Testis (tissue), 2 donors: ENCODE data around the gene CAMTA1.

Experiments used
- POLR2A ChIP-seq: fragments of 450-650 bp; IDR thresholded peaks from one replicate; pipeline ENCODE4 v1.6.1; 2017; ENCODE audit warnings: antibody characterized with exemption, mild to moderate bottlenecking, moderate library complexity
- TF ChIP-seq, protein P1 (sequence below), 3 experiments: fragments of 450-650 bp in 2 of 3; fragments of 200-600 bp in 1 of 3; sonication (generic) in 1 of 3; IDR thresholded peaks; one replicate each; pipeline ENCODE4 v1.5.1; 2016 to 2019; ENCODE audit warnings: antibody characterized with exemption in 3 of 3, mild to moderate bottlenecking in 2 of 3, moderate library complexity in 1 of 3

DNA sequence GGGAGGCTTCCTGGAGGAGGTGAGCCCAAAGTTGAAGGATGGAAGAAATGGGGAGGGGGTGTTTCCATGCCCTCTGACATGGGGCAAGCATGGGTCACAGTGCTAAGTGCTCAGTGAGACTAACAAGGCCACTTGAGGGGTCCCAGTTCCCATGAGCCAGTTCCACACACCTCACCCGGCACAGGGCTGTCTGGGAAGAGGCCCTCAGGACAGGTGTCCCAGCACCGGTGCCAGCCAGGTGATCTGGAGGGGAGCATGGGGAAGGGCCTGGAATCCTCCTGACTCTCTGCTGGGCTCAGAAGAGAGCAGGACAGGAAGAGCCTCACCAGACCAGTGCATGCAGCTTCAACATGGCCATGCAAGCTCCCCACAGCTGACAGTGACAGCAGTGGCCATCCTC lies 691.1 kb downstream of the CAMTA1 start:
- TF ChIP-seq, protein P1, sequence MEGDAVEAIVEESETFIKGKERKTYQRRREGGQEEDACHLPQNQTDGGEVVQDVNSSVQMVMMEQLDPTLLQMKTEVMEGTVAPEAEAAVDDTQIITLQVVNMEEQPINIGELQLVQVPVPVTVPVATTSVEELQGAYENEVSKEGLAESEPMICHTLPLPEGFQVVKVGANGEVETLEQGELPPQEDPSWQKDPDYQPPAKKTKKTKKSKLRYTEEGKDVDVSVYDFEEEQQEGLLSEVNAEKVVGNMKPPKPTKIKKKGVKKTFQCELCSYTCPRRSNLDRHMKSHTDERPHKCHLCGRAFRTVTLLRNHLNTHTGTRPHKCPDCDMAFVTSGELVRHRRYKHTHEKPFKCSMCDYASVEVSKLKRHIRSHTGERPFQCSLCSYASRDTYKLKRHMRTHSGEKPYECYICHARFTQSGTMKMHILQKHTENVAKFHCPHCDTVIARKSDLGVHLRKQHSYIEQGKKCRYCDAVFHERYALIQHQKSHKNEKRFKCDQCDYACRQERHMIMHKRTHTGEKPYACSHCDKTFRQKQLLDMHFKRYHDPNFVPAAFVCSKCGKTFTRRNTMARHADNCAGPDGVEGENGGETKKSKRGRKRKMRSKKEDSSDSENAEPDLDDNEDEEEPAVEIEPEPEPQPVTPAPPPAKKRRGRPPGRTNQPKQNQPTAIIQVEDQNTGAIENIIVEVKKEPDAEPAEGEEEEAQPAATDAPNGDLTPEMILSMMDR (IDR thresholded peaks at IDR 0.05) = no peak
- TF ChIP-seq POLR2A = no peak
